Type B pancreatic cell (in vitro differentiated cells): ENCODE data around the gene TRIM67. TPM values are rescaled to one million over a fixed set of nuclear protein-coding genes. Genes with fewer than 3 reads are reported as not detected.

ENCODE experiments used
- DNase-seq: peaks from one replicate; pipeline ENCODE4 v3.0.0; 2021; ENCODE audit warnings: mixed read lengths; ENCODE audit not compliant: unreplicated experiment; ENCODE audit errors: extremely low spot score
- H3K27ac Mint-ChIP-seq: 2 replicates; pipeline ENCODE4 v1.8.0; 2021; ENCODE audit warnings: mild to moderate bottlenecking, mixed read lengths
- H3K27me3 Mint-ChIP-seq: 2 replicates; pipeline ENCODE4 v1.8.0; 2021; ENCODE audit warnings: mixed read lengths
- H3K36me3 Mint-ChIP-seq: 2 replicates; pipeline ENCODE4 v1.8.0; 2021; ENCODE audit warnings: mixed read lengths
- H3K4me1 Mint-ChIP-seq: one replicate; pipeline ENCODE4 v1.8.0; 2021; ENCODE audit warnings: mixed read lengths; ENCODE audit not compliant: unreplicated experiment
- H3K4me3 Mint-ChIP-seq: 2 replicates; pipeline ENCODE4 v1.8.0; 2021; ENCODE audit warnings: mild to moderate bottlenecking, mixed read lengths
- H3K9me3 Mint-ChIP-seq: 2 replicates; pipeline ENCODE4 v1.8.0; 2021; ENCODE audit warnings: mixed read lengths
- CTCF ChIP-seq: fragments of 200-600 bp; sonication (generic); conservative IDR thresholded peaks from 2 replicates; pipeline ENCODE4 v1.5.0; 2021; ENCODE audit warnings: antibody characterized with exemption, mild to moderate bottlenecking
- total RNA-seq: library from RNA; stranded (reverse); gene quantifications from 2 replicates; pipeline ENCODE4 v1.2.1, GENCODE V29; 2021; ENCODE audit warnings: low replicate concordance

Gene TRIM67
- total RNA-seq, 1 donor from 2014 or later: 0.65 TPM

GRCh38 chr1:231165371-231165770, 3.5 kb downstream of the TRIM67 start:
- H3K27me3 Mint-ChIP-seq: peaks cover 52% of the 10 kb centered on the region
- no peaks in the 10 kb centered on the region for H3K4me1 Mint-ChIP-seq
- H3K4me3 Mint-ChIP-seq: no peak overlapping the region
- H3K27ac Mint-ChIP-seq: no peak overlapping the region
- no peaks in the 10 kb centered on the region for H3K36me3 Mint-ChIP-seq
- H3K9me3 Mint-ChIP-seq: no peaks in the 10 kb centered on the region
- DNase-seq: no peak
- no peak for TF ChIP-seq CTCF

GRCh38 chr1:231166398-231166797, 4.5 kb downstream of the TRIM67 start:
- Mint-ChIP-seq H3K36me3 (no peaks in the 10 kb centered on the region), H3K27me3 (peaks cover 42% of the 10 kb centered on the region), H3K27ac (no peak overlapping the region), H3K9me3 (no peaks in the 10 kb centered on the region), H3K4me1 (no peaks in the 10 kb centered on the region), H3K4me3 (no peak overlapping the region)
- no peak for DNase-seq
- no peak for TF ChIP-seq CTCF

GRCh38 chr1:231170875-231171274, 9.0 kb downstream of the TRIM67 start:
- H3K27me3 Mint-ChIP-seq: peaks cover 39% of the 10 kb centered on the region
- H3K27ac Mint-ChIP-seq: no peak overlapping the region
- peak; percentile 50 for TF ChIP-seq CTCF
- no peak overlapping the region for H3K4me3 Mint-ChIP-seq
- no peaks in the 10 kb centered on the region for H3K4me1 Mint-ChIP-seq
- DNase-seq: no peak
- H3K36me3 Mint-ChIP-seq: no peaks in the 10 kb centered on the region
- no peaks in the 10 kb centered on the region for H3K9me3 Mint-ChIP-seq

GRCh38 chr1:231171623-231172197, 9.9 kb downstream of the TRIM67 start:
- Mint-ChIP-seq H3K4me3 (no peak overlapping the region), H3K36me3 (no peaks in the 10 kb centered on the region), H3K27me3 (peaks cover 38% of the 10 kb centered on the region), H3K27ac (no peak overlapping the region), H3K9me3 (no peaks in the 10 kb centered on the region), H3K4me1 (no peaks in the 10 kb centered on the region)
- TF ChIP-seq CTCF: no peak
- DNase-seq: no peak

GRCh38 chr1:231172411-231172810, 10.6 kb downstream of the TRIM67 start:
- H3K27me3 Mint-ChIP-seq: peaks cover 41% of the 10 kb centered on the region
- no peak for DNase-seq
- no peaks in the 10 kb centered on the region for H3K36me3 Mint-ChIP-seq
- no peak overlapping the region for H3K27ac Mint-ChIP-seq
- H3K4me1 Mint-ChIP-seq: no peaks in the 10 kb centered on the region
- TF ChIP-seq CTCF: no peak
- no peak overlapping the region for H3K4me3 Mint-ChIP-seq
- no peaks in the 10 kb centered on the region for H3K9me3 Mint-ChIP-seq

GRCh38 chr1:231176421-231176820, 14.6 kb downstream of the TRIM67 start:
- Mint-ChIP-seq H3K36me3 (no peaks in the 10 kb centered on the region), H3K4me1 (no peaks in the 10 kb centered on the region), H3K27me3 (peaks cover 68% of the 10 kb centered on the region), H3K27ac (no peak overlapping the region), H3K9me3 (no peaks in the 10 kb centered on the region), H3K4me3 (no peak overlapping the region)
- no peak for DNase-seq
- TF ChIP-seq CTCF: no peak
